ENCODE data around the gene MED25. TPM values are rescaled to one million over a fixed set of nuclear protein-coding genes. Genes with fewer than 3 reads are reported as not detected.

MED25 gene
- total RNA-seq, 4 donors from 2014 or later = 15.2 to 30.5 (median 16.4) TPM

DNA sequence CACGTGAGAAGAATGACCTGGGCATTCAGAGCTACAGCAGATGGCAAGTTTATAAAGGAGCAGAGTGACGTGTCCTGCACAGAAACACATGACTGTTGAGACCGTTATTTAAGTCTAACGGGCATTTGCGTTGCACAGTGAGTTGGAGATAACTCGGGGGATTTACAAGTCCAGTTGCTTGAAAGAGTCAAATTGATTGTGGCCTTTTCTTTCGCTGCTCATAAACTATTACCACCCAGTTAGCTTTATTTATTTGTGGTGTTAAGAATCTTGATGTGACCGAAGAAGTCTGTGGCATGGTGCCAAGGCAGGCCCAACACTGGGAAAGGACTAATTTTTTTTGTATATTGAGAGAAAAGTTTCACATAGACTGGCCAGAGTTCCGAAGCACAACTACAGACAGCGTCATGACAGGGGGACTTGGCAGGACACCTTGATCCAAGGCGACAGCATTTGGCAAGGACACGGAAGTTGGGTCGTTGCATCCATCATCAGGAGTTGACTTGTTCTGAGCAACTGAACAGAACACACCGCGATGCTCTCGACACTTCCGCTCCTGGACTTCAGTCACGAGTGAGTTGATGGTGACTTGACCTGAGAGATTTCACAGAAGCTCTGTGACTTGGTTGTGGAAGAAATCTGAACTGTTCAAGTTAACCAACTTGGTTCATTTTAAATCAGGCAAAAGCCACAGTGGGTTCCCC, 20.9 kb downstream of the MED25 start:
- TF ChIP-seq, protein P1, sequence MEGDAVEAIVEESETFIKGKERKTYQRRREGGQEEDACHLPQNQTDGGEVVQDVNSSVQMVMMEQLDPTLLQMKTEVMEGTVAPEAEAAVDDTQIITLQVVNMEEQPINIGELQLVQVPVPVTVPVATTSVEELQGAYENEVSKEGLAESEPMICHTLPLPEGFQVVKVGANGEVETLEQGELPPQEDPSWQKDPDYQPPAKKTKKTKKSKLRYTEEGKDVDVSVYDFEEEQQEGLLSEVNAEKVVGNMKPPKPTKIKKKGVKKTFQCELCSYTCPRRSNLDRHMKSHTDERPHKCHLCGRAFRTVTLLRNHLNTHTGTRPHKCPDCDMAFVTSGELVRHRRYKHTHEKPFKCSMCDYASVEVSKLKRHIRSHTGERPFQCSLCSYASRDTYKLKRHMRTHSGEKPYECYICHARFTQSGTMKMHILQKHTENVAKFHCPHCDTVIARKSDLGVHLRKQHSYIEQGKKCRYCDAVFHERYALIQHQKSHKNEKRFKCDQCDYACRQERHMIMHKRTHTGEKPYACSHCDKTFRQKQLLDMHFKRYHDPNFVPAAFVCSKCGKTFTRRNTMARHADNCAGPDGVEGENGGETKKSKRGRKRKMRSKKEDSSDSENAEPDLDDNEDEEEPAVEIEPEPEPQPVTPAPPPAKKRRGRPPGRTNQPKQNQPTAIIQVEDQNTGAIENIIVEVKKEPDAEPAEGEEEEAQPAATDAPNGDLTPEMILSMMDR (IDR thresholded peaks at IDR 0.05; ENCODE audit: low read depth) = no peak

DNA sequence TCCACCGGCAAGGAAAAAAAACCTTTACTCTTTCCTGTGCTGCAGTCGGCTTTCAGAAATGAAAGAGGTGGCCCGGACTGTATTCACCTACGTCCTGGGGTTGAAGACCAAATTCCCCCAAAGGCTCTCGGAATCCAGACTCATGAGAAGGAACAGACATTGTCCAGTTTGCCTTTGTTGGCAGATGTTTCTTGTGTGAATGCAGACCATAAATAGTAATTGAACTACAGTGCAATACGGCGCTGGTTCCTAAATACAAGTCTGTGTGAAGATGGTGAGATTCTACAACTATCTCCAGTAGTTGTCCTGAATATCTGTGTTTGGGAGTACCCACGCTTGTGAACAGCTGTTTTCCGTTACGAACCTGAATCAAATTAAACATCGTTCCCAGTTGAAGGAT, 21.6 kb downstream of the MED25 start:
- TF ChIP-seq, protein P1 (IDR thresholded peaks at IDR 0.05; ENCODE audit: low read depth) = no peak

DNA sequence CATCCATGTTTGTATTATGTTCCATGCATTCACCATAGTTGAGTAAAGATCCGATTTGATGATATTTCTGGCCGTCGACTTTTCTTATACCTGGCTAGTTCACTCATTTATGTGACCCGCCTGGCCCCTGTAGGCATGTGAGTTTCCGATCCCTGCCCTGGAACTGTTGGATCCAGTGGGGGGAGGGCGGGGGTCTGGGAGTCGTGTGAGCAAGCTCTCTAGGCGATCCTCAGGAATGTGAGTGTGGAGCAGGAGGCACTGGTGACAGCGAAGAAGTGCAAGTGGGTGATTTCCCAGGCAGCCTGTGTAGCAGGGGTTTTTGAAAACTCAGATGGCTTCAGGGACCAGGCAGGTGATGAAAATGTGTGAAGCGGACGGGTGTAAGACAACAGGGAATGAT, 22.2 kb downstream of the MED25 start:
- TF ChIP-seq, protein P1 (IDR thresholded peaks at IDR 0.05; ENCODE audit: low read depth) = no peak

DNA sequence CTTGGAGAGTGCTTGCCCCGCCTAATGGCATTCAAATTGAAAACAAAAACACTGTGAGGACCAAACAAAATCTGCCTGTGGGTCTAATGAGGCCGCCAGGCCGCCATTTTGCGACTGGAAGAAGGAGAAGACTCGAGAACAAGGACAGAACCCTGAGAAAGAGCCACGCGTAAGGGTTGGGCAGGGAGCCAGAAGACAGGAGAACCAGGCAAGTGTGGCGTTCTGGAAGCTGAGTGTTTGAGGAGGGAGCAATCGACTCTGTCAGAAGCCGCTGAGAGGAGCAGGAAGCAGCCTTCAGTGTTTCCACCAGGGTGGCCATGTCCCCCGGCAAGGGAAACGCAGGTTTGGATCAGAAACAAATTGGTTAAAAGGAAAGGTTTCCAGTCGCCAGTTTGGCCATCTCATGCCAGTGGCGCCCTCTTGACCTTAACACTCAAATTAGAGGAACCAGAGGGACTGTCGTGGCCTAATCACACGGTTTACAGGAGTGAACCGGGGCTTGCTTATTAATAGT, 22.7 kb downstream of the MED25 start:
- TF ChIP-seq, protein P1 (IDR thresholded peaks at IDR 0.05; ENCODE audit: low read depth) = no peak

DNA sequence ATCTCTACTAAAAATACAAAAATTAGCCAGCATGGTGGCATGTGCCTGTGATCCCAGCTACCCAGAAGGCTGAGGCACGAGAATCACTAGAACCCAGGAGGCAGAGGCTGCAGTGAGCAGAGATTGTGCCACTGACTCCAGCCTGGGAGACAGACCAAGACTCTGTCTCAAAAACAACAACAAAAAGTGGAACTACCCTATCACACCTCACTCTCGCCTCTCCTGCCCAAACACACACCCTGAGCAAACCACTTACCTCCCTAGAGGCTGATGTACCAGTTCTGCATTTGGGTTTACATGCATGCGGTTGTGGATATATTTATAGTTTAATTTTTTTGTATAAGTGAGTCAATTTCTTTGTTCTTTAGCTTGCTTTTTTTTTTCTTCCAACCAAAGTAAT, 25.2 kb downstream of the MED25 start:
- TF ChIP-seq, protein P1 (IDR thresholded peaks at IDR 0.05; ENCODE audit: low read depth) = no peak

DNA sequence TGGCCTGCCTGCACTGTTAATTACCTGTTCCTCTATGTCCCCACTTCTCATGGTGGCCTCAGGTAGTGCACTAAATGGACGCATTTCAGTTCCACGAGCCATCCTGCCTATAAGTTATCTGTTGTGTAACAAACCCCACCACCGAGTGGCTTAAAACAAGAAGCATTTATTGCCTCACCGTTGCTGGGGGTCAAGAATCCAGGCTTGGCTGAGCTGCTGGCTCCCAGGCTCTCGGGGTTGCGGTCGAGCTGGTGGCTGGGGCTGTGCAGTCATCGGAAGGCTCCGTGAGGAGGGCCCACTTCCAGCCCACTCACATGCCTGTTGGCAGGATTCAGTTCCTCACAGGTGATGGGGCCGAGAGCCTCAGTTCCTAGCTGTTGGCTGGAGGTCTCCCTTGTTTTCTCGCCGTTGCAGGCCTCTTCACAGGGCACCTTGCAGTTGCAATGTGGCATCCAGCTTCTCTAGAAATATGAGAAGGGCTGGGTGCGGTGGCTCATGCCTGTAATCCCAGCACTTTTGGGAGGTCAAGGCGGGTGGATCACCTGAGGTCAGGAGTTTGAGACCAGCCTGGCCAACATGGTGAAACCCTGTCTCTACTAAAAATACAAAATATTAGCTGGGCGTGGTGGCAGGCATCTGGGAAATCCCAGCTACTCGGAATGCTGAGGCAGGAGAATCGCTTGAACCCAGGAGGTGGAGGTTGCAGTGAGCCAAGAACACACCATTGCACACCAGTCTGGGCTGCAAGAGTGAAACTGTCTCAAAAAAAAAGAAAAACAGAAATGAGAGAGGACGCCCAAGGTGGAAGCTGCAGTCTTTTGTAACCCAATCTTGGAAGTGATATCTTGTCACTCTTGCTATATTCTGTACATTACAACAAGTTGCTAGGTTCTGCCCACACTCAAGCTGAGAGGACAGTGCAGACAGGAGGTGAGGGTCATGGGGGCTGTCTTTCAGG, 26.3 kb downstream of the MED25 start:
- TF ChIP-seq, protein P1 (IDR thresholded peaks at IDR 0.05; ENCODE audit: low read depth) = no peak

DNA sequence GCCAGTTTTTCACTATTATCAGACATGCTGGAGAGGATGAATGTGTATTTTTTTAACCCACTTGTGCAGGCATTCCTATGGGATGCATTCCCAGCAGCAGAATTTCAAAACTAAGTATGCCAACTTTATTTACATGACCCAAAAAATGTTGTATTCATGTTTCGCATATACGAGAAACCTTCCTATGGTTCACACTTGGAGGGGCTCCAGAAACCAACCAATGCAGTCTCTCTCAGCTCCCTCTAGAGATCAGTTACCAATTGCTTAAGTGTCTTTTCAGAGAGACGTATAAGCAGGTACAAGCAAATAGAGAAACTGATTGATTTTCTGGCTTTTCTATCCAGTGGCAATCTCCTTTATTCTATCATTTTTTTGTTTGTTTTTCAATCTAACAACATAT, 27.3 kb downstream of the MED25 start:
- TF ChIP-seq, protein P1 (IDR thresholded peaks at IDR 0.05; ENCODE audit: low read depth) = no peak

Data from subcutaneous adipose tissue (tissue), 4 donors.